Astrocyte (in vitro differentiated cells and primary cell): ENCODE measurements around the gene ZNF239. TPM values are rescaled to one million over a fixed set of nuclear protein-coding genes. Genes with fewer than 3 reads are reported as not detected.
"Not testable (repeated sequence)": the region's sequence is repeated elsewhere in the genome, so short reads cannot be mapped to it uniquely, and the experiment has no call there.

Experiments
- DNase-seq: peaks from one replicate; pipeline ENCODE4 v3.0.0-alpha.2; 2010; ENCODE audit warnings: low read depth
- FAIRE-seq: peaks from 2 replicates; lab custom pipeline; 2011; peaks lifted over from hg19 to GRCh38; lab: Jason Lieb, UNC
- H2AFZ ChIP-seq: 2 replicates; pipeline ENCODE4 v1.6.0; 2012; ENCODE audit warnings: low read depth, low read length, inconsistent platforms
- H3K27ac ChIP-seq: 2 replicates; pipeline ENCODE4 v1.5.1; 2011; ENCODE audit warnings: low read depth, low read length, inconsistent platforms
- H3K27me3 ChIP-seq: 2 replicates; pipeline ENCODE4 v1.6.0; 2011; ENCODE audit warnings: low read length, inconsistent platforms; ENCODE audit not compliant: insufficient read depth
- H3K36me3 ChIP-seq: 2 replicates; pipeline ENCODE4 v1.5.1; 2011; ENCODE audit warnings: low read length, inconsistent platforms; ENCODE audit not compliant: insufficient read depth
- H3K4me1 ChIP-seq: 2 replicates; pipeline ENCODE4 v1.5.1; 2011; ENCODE audit warnings: low read length, inconsistent platforms; ENCODE audit not compliant: insufficient read depth
- H3K4me2 ChIP-seq: 2 replicates; pipeline ENCODE4 v1.6.0; 2012; ENCODE audit warnings: low read length, inconsistent platforms
- H3K4me3 ChIP-seq: 2 replicates; pipeline ENCODE4 v1.5.1; 2011; ENCODE audit warnings: low read depth, mild to moderate bottlenecking, low read length, inconsistent platforms; ENCODE audit not compliant: insufficient read depth
- H3K79me2 ChIP-seq: 2 replicates; pipeline ENCODE4 v1.6.0; 2012; ENCODE audit warnings: mild to moderate bottlenecking, low read length, inconsistent platforms; ENCODE audit not compliant: insufficient read depth
- H3K9ac ChIP-seq: 2 replicates; pipeline ENCODE4 v1.6.0; 2012; ENCODE audit warnings: mild to moderate bottlenecking, low read length, inconsistent platforms
- H3K9me3 ChIP-seq: 2 replicates; pipeline ENCODE4 v1.5.1; 2012; ENCODE audit warnings: low read depth, mild to moderate bottlenecking, low read length, inconsistent platforms; ENCODE audit not compliant: insufficient read depth
- H4K20me1 ChIP-seq: 2 replicates; pipeline ENCODE4 v1.6.0; 2012; ENCODE audit warnings: low read length, inconsistent platforms; ENCODE audit not compliant: insufficient read depth
- H3K27ac Mint-ChIP-seq: one replicate; pipeline ENCODE4 v1.8.0; 2021; ENCODE audit warnings: mild to moderate bottlenecking, mixed read lengths; ENCODE audit not compliant: unreplicated experiment
- H3K27me3 Mint-ChIP-seq: one replicate; pipeline ENCODE4 v1.8.0; 2021; ENCODE audit warnings: low read depth, mixed read lengths; ENCODE audit not compliant: unreplicated experiment
- H3K36me3 Mint-ChIP-seq: one replicate; pipeline ENCODE4 v1.8.0; 2021; ENCODE audit warnings: low read depth, mixed read lengths; ENCODE audit not compliant: unreplicated experiment
- H3K4me1 Mint-ChIP-seq: one replicate; pipeline ENCODE4 v1.8.0; 2021; ENCODE audit warnings: low read depth, mixed read lengths; ENCODE audit not compliant: unreplicated experiment
- H3K4me3 Mint-ChIP-seq: one replicate; pipeline ENCODE4 v1.8.0; 2021; ENCODE audit warnings: mild to moderate bottlenecking, moderate library complexity, mixed read lengths; ENCODE audit not compliant: unreplicated experiment
- H3K9me3 Mint-ChIP-seq: one replicate; pipeline ENCODE4 v1.8.0; 2021; ENCODE audit warnings: mild to moderate bottlenecking, mixed read lengths; ENCODE audit not compliant: unreplicated experiment
- EZH2 ChIP-seq: IDR thresholded peaks from 2 replicates; pipeline ENCODE4 v1.6.1; 2012; ENCODE audit warnings: mild to moderate bottlenecking, low read length, inconsistent platforms; ENCODE audit not compliant: insufficient read depth
- total RNA-seq: library from RNA; stranded (reverse); gene quantifications from 2 replicates; pipeline ENCODE4 v1.2.1, GENCODE V29; 2021
- TF ChIP-seq, protein P1 (sequence below): IDR thresholded peaks from 2 replicates; pipeline ENCODE4 v1.5.1; 2011; ENCODE audit warnings: low read depth, mild to moderate bottlenecking, inconsistent platforms, low read length, moderate library complexity; ENCODE audit not compliant: insufficient read depth

ZNF239 gene
- total RNA-seq, 1 donor from 2014 or later, result 5.7 TPM

GRCh38 chr10:43570971-43571370 lies 3.4 kb downstream of the ZNF239 start:
- Mint-ChIP-seq H3K9me3 (peaks cover 7% of the 10 kb centered on the region), H3K4me3 (no peak overlapping the region), H3K4me1 (peaks cover 6% of the 10 kb centered on the region), H3K36me3 (peaks cover 10% of the 10 kb centered on the region), H3K27ac (no peak overlapping the region), H3K27me3 (no peaks in the 10 kb centered on the region)
- no peak for FAIRE-seq
- Histone ChIP-seq H3K36me3 (no peaks in the 10 kb centered on the region), H3K9ac (no peak overlapping the region), H3K27ac (no peak overlapping the region), H2AFZ (no peak overlapping the region), H3K27me3 (no peaks in the 10 kb centered on the region), H3K4me3 (no peak overlapping the region), H4K20me1 (no peaks in the 10 kb centered on the region), H3K79me2 (no peaks in the 10 kb centered on the region), H3K9me3 (no peaks in the 10 kb centered on the region), H3K4me2 (no peak overlapping the region), H3K4me1 (peaks cover 6% of the 10 kb centered on the region)
- DNase-seq, result no peak
- TF ChIP-seq, protein P1, sequence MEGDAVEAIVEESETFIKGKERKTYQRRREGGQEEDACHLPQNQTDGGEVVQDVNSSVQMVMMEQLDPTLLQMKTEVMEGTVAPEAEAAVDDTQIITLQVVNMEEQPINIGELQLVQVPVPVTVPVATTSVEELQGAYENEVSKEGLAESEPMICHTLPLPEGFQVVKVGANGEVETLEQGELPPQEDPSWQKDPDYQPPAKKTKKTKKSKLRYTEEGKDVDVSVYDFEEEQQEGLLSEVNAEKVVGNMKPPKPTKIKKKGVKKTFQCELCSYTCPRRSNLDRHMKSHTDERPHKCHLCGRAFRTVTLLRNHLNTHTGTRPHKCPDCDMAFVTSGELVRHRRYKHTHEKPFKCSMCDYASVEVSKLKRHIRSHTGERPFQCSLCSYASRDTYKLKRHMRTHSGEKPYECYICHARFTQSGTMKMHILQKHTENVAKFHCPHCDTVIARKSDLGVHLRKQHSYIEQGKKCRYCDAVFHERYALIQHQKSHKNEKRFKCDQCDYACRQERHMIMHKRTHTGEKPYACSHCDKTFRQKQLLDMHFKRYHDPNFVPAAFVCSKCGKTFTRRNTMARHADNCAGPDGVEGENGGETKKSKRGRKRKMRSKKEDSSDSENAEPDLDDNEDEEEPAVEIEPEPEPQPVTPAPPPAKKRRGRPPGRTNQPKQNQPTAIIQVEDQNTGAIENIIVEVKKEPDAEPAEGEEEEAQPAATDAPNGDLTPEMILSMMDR, result no peak
- TF ChIP-seq EZH2, result no peak

DNA sequence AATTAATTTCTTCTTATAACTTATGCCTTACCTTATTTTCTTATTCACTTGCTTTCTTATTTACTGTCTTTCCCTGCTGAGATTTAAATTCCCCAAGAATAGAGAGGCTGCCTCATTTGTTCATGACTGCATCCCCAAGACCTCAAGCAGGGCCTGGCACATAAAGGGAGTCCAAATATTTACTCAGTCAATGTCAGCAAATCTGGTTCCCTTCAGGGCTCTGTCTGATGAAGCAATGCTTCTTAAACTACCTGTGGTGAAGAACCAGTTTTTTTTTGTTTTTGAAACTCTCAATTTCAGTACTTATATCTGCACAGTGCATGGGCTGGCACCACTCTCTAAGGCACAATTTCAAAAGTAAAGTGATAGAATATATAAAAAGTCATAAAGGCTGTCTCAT lies 4.7 kb downstream of the ZNF239 start:
- FAIRE-seq (no peak), DNase-seq (no peak)
- peaks cover 12% of the 10 kb centered on the region for H3K36me3 Mint-ChIP-seq
- no peaks in the 10 kb centered on the region for H3K9me3 ChIP-seq
- no peak overlapping the region for H3K27ac ChIP-seq
- no peak overlapping the region for H3K27ac Mint-ChIP-seq
- H4K20me1 ChIP-seq, result no peaks in the 10 kb centered on the region
- peaks cover 1% of the 10 kb centered on the region for H3K9me3 Mint-ChIP-seq
- no peak overlapping the region for H2AFZ ChIP-seq
- H3K4me3 Mint-ChIP-seq, result no peak overlapping the region
- H3K27me3 ChIP-seq, result no peaks in the 10 kb centered on the region
- peaks cover 6% of the 10 kb centered on the region for H3K4me1 ChIP-seq
- H3K36me3 ChIP-seq, result no peaks in the 10 kb centered on the region
- no peaks in the 10 kb centered on the region for H3K27me3 Mint-ChIP-seq
- H3K4me3 ChIP-seq, result no peak overlapping the region
- no peak for TF ChIP-seq EZH2
- TF ChIP-seq, protein P1, result no peak
- H3K4me1 Mint-ChIP-seq, result peaks cover 6% of the 10 kb centered on the region
- no peak overlapping the region for H3K9ac ChIP-seq
- no peak overlapping the region for H3K4me2 ChIP-seq
- H3K79me2 ChIP-seq, result no peaks in the 10 kb centered on the region

- no peak overlapping the region for H3K27ac ChIP-seq
- H3K9me3 Mint-ChIP-seq, result peaks cover 25% of the 10 kb centered on the region
- DNase-seq (no peak), FAIRE-seq (no peak)
- peaks cover 14% of the 10 kb centered on the region for H3K36me3 ChIP-seq
- H3K4me1 ChIP-seq, result no peaks in the 10 kb centered on the region
- H3K4me3 ChIP-seq, result no peak overlapping the region
- H3K79me2 ChIP-seq, result no peaks in the 10 kb centered on the region
- no peak overlapping the region for H3K27ac Mint-ChIP-seq
- TF ChIP-seq EZH2, result no peak
- TF ChIP-seq, protein P1, result no peak
- H2AFZ ChIP-seq, result no peak overlapping the region
- no peak overlapping the region for H3K4me2 ChIP-seq
- H3K4me1 Mint-ChIP-seq, result no peaks in the 10 kb centered on the region
- no peaks in the 10 kb centered on the region for H3K27me3 Mint-ChIP-seq
- peaks cover 39% of the 10 kb centered on the region for H3K36me3 Mint-ChIP-seq
- H3K9me3 ChIP-seq, result peaks cover 27% of the 10 kb centered on the region
- no peak overlapping the region for H3K9ac ChIP-seq
- no peak overlapping the region for H3K4me3 Mint-ChIP-seq
- no peaks in the 10 kb centered on the region for H3K27me3 ChIP-seq
- H4K20me1 ChIP-seq, result no peaks in the 10 kb centered on the region
Observed at GRCh38 chr10:43557214-43557613, 17.2 kb downstream of the ZNF239 start.

- not testable (repeated sequence) for DNase-seq, H3K36me3 Mint-ChIP-seq, H3K36me3 ChIP-seq, H3K79me2 ChIP-seq, H3K27ac Mint-ChIP-seq, H3K27ac ChIP-seq, H3K9me3 ChIP-seq, FAIRE-seq, H3K27me3 ChIP-seq, H3K4me2 ChIP-seq, H3K4me1 Mint-ChIP-seq, H3K9ac ChIP-seq, H3K27me3 Mint-ChIP-seq, H3K4me3 ChIP-seq, H4K20me1 ChIP-seq, H2AFZ ChIP-seq, H3K4me3 Mint-ChIP-seq, H3K4me1 ChIP-seq
- peaks cover 14% of the 10 kb centered on the region for H3K9me3 Mint-ChIP-seq
Observed at GRCh38 chr10:43543746-43544145, 30.7 kb downstream of the ZNF239 start.
